Non-pigmented ciliary epithelial cell (primary cell): ENCODE results near the gene COLEC11.

Source experiments
- DNase-seq: peaks from one replicate; pipeline ENCODE4 v3.0.0-alpha.2; 2010; ENCODE audit warnings: low read depth

Gene COLEC11

DNA sequence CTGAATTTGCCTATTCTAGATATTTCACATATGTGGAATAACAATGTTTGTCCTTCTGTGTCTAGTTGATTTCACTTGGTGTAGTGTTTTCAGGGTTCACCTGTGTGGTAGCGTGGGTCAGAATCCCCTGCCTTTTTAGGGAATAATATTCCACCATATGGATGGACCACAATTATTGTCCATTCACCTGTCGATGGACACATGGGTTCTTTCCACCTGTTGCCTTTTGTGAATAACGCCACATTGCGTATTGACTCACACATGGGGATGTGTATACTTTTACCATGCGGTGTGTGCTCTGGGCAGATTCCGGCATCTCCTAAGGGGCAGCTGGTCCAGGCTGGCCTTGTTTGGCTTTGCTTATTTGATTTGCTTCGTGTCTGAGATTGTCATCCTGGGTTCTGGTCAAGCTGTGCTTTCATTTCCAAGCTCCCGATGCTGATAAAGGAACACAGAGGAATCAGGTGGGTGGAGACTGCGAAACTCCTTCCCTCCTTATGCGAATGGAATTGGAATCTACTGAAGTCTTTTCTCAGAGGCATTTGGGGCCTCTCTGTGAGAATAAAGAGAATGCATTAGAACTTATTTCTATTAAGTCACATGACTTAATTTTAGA lies 44.2 kb downstream of the COLEC11 start:
- DNase-seq = no peak

DNA sequence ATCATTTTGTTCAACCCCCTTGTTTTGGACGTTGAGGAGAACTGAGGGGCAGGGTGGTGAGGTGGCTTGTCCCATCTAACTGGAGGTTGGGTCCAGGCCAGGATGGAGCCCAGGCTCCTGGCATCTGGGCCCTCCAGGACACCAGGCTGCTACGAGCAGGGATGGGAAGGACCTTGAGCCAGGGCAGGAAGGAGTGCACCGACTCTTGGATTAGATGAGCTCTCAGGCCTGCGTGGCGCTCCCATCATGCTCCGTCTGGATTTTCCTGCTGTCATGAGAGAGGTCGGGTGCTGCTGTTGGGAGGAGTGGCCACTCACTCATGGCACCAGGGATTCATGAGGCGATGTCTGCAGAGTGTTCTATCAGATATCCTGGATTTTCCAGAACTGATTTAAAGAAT lies 44.7 kb downstream of the COLEC11 start:
- no peak for DNase-seq

- no peak for DNase-seq
These were observed 46.3 kb downstream of the COLEC11 start for GRCh38 chr2:3641181-3641580.

- DNase-seq = no peak
These were observed 47.0 kb downstream of the COLEC11 start for GRCh38 chr2:3641841-3642421.

- no peak for DNase-seq
These were observed 47.8 kb downstream of the COLEC11 start for GRCh38 chr2:3642521-3643215.

- DNase-seq = no peak
These were observed 48.7 kb downstream of the COLEC11 start for GRCh38 chr2:3643371-3644245.

- no peak for DNase-seq
These were observed 49.3 kb downstream of the COLEC11 start for GRCh38 chr2:3644246-3644525.

GRCh38 chr2:3644891-3645605 lies 50.1 kb downstream of the COLEC11 start:
- DNase-seq = no peak

DNA sequence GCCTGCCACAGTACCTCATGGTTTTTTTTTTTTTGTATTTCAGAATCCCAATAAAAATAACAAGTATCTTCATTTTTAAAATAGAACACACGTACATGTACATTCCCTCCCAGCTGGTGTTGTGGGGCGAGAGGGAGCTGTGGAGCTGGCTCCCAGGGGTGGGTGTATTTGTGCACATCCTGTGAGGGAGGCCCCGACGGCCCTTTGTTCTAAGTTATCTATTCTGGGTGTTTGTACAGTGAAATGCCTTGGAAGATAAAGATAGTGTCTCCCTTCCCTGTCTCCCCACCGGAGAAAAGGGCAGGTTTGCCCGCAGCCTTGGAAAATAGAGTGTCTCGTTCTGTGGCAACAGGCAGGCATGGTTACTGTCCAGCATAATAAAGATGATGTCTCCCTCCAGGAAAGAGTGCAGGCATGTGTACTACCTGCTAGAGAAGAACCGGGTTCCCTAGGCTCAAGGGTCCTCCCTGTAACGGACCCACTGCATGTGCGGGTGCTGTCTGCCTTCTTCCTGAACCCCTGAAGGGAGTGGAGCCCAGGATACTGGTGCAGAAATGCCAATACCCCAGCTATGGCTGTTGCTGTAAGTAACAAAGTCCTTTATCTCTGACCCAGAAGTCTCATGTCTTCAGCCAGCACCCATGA lies 51.0 kb downstream of the COLEC11 start:
- no peak for DNase-seq

DNA sequence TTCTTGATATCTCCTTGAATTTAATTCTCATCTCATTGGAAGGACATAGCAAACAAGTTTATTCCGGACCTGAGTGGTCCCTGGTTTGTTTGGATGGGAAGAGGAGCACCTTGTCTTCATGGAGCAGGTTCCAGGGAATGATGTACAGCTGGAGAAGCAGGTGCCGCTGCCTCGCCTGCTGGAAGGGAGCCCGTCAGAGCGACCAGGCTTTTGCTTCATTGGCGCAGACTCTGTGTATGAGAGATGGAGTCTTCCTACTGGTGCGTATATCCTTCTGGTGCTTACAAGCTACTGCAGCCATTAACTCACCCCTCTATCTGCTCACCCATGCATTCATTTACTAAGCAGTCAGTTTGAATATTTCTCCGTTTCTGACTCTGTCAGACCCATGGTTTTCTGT lies 51.5 kb downstream of the COLEC11 start:
- DNase-seq = no peak

DNA sequence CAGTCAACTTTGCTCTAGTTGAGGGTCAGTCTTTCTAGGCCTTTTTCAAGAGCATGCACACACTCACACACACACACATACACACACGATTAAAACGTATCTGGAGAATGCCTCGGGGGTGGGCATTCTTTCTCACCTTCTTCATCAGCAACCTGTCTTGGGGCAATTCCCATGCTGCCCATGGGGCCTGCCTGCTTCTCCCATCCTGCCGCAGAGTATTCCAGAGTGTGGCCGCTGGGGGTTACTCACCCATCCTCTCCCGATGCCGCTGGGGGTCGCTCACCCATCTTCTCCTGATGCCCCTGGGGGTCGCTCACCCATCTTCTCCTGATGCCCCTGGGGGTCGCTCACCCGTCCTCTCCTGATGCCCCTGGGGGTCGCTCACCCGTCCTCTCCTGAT lies 52.3 kb downstream of the COLEC11 start:
- DNase-seq = no peak

DNA sequence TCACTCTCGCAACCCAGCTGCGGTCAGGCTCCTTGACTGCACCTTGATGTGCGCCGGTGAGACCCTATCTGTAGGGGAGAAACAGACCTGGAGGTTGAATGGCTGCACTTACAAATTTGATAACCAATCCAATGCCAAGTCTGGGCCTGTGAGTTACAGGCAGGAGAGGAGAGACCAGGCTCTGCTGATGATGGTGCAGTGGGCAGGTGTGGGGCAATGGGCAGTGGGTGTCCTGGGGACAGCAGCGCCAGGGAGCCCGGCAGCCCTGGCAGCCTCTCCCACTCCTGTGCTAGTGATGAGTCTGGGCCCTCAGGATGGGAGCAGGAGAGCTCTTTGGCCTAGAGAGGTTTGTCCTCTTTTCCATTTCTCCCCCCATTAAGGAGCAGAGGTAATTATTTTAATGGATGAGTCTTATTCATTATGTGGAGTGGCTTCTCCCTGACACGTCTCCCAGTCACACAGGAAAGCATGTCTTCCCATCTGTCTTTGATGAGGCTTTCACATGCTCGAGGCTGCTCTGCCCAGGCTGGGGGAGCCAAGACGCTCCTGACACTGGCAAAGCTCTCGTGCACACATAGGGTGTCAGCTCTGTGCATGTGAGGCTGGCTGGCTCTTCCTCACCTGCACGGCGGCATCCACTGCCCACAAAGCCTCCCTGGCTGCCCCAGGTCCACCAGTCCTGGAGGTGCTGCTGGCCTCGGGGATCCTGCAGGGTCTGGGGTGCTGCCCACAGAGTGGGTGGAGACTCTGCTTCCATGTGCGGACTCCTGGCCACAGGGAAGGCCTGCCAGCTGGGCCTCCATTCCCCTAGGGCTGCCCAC lies 53.1 kb downstream of the COLEC11 start:
- no peak for DNase-seq

DNA sequence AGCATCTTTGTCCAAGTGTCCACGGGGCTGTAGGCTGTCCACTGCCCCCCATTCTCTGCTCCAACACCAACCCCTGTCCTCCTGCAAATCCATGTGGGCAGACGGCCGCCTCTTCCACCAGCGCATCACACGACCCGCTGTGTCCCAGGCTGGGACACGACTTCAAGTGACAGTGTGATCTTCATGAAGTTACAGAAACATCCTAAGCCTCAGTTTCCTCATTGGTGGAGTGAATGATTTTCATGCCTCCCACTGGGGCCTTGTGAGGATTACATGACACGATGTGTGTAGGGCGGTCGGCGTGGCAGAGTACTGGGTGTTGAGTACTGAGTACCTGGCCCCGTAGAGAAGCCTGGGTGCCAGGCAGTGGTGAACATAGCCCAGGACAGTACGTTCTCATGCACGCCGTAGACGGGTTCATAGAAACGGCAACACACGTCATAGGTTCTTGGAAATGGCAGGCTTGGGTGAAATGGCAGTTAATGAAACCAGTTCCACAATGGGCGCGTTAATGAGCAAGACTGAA lies 53.8 kb downstream of the COLEC11 start:
- DNase-seq = no peak

DNA sequence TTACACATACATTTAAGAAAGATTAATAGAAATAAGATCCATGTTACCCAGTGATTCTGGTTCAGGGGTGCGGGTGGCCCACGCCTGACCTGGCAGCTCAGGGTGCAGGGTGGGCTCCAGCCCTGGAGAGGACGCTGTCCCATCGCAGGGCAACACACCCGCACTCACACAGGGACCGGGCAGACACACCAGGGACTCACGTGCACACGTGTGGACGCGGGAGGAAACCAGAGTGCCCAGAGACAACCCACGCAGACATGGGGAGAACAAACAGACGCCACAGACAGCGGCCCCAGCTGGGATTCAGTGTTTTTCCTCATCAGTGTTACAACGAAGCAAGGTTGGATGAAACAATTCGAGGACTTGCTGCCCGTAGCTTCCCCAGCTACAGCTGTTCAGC lies 54.7 kb downstream of the COLEC11 start:
- DNase-seq = no peak

DNA sequence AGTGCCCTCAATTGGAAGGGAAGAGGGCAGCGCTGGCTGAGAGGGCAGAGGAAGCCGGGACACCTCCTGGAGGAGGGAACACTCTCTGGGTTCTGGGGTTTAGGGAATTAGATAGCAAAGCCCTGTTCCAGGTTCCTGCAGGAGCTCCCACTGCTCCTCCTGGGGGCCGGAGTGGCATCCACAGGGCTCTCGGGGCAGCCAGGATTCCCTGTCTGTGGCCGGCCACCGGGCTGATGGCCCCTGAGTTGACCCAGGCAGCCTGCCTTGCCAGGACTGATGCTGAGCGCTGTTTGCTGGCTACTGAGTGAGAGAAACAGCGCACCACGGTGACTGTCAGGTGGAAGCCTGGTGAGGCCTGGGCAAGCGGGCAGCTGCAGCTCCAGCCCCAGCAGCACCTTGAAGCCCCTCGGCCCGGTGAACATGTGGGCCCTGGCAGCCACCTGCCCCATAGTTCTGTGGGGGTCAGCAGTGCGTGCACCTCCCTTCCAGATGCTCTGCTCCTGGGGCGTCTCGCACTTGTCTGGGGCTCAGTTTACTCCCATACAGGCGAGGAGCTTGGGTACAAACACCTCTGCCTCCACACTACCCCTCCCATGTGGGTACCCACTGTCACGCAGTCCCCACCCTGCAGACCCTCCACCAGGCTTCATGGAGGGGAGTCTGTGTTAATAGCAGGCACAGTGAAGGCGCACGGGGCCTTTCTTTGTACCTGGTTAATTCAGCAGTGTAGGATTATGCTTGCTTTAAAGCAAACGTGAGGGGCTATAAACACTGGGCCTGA lies 55.4 kb downstream of the COLEC11 start:
- DNase-seq = no peak

- no peak for DNase-seq
These were observed 57.1 kb downstream of the COLEC11 start for GRCh38 chr2:3651691-3652648.

DNA sequence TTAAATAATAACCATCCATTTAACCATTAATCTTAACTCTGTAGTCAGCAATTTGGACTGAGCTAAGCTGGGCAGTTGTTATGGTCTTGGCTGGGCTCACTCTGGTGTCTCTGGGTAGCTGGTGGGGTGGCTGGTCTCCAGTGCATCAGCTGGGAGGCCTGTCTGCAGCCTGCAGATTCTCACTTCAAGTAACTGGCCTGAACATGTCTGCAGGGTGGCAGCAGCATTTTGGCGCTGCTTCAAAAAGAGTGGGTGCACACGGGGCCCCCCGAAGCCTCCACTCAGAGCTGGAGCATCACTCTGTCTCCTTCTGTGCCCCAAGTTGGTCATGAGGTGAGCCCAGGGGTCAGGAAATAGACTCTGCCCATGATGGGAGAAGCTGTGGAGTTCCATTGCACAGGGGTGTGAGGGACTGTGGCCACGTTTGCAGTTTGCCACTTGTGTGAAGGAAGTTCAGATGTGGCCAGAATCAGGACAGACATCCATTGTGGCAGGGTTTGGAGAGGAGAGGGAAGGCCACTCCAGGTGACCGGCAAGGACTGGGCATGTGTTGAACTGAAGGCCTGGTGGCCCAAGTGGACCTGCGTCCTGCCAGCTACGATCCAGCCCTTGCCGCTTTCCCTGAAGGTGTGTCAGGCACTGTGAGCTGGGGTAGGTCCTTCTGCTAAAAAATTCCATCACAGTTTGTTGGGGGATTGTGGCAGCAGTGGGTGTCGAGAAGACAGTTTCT lies 58.1 kb downstream of the COLEC11 start:
- DNase-seq = no peak

DNA sequence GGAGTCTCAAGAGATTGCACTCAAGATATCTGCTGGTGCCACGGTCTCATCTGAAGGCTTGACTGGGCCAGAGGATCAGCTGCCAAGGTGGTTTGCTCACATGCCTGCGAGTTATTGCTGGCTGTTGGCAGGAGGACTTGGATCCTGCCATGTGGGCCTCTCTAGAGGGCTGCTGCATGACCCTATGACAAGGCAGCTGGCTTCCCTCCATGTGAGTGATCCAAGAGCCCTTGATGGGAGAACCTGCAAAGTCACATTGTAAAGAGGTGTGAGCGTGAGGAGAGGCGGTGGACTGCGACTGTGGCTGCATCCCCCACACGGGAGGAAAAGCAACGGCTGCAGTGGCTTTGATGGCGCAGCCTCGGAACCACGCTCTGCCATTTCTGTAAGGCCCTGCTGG lies 59.1 kb downstream of the COLEC11 start:
- no peak for DNase-seq
